NCI-H1105 treated with DMSO at 0.1 percent for 48 hours (cell line): Measurements from ENCODE around the gene ANXA3.
A peak's percentile ranks its signal among the peaks of the same experiment; 100 is the strongest.

Experiments
- DNase-seq: peaks from one replicate; lab custom pipeline; 2025; lab: John Stamatoyannopoulos, UW

Gene ANXA3

DNA sequence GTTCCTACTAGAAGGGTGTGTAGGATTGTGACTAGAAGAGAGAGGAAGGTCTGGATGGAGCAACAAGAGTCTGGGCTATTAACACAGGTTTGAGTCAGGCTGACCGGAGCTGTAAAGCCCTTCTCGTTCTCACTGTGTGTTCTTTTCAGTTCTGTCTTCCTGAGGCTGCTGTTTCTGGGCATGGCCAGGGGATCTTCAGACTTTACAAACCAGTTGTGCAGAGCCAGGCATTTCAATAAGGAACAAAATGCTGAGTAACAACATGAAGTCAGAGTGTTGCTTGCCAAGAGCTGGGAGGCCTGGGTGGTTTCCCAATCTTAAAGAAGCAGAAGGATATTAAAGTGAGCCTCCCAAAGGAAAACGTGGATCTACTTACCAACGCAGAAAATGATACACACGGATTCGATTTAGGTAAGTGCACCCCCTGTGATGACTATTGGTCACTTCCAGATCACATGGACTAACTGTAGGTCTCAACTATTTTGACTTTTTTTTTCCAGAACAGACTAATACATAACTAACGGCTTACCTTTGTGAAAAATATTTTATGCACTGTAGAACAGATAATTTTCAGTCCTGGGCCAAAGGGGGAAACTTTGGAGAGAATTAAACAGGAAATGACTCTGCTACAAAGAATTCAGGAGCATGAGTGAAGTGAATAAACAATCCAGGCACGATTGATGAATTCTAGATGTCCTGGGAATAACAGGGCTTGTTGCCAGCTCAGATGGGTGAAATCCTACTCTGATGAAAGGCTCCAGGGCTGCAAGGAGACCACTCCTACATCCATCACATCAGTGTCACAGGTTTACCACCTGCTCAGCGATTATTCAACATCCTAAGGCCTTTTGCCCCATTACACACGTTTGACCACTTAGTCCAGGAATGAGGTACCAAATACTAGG, 94.5 kb downstream of the ANXA3 start:
- DNase-seq, result no peak

DNA sequence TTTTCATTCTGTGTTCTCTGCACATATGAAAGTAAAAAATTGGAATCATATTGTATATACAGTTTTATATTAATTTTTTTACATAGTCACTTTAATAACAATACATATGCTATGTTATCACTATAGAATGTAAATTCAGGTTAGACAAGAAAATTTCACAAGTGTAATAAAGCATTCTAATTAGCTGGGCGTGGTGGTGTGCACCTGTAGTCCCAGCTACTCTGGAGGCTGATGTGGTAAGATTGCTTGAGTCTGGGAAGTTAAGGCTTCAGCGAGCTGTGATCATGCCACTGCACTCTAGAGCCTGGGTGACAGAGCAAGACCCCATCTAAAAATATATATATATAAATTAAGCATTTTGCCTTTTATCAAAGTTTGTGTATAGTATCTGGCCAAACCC, 95.7 kb downstream of the ANXA3 start:
- DNase-seq, result no peak

DNA sequence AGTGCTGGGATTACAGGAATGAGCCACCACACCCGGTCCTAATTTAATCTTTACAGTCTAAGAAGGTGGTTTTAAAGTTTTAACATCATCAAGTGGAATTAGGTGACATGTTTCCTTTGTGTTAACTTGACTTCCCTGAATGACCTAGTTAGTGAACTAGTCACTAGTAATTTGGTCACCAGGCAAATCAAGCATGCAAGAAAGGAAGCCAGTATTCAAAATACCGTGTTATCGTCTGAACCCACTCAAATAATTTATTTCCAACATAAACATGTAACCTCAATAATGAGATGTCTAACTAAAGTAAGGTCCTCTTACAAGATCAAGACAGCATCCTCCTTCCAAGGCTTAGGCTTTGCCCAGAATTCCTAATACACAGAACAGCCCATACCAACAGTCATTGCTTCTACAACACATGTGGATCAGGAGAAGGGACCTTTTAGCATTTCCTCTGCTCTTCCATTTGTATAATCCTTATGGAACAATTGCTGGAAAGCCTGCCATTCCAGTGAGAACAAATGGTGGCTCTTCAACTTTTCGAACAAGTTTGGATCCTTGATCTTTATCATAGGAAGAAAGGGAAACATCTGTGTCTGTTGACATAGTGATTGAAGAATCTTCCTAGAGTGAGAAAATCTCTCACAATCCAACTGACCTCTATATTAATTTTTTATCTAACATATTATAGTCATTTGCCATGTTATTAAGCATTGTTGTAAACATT, 97.2 kb downstream of the ANXA3 start:
- no peak for DNase-seq

DNA sequence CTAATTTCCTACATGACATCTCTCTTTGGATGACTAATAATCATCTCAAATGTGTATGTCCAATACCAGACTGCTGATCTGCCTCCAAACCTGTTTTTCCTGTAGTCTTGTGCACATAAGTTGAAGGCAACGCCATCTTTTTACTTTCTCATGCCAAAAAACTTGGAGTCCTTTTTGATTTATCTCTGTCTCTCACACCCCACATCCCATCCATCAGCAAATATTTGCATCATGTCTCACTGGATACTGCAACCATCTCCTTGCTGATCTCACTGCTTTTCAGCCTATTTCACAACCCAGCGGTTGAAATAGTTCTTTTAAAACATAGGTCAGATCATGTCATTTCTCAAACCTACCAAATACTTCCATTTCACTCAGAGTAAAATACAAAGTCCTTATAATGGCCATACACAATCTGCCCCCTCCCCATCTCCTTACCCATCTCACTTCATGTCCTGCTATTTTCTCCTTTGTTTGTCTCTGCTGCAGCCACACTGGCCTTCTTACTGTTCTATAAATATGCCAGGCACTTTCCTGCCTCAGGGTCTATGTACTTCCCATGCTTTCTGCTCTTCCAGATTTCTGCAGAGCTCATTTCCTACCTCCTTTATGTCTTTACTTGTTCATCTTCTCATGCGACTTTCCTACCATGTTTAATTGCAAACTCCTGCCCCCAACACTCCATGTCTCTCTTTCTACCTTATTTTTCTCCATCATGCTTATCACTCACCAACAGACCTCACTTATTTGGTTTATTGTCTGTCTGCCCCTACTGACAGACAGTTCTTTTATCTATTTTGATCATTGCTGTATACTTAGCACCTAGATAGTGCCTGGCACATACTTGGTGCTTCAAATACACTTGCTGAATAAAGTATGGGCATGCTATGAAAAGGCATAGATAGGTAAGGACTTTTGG, 98.8 kb downstream of the ANXA3 start:
- DNase-seq, result no peak

DNA sequence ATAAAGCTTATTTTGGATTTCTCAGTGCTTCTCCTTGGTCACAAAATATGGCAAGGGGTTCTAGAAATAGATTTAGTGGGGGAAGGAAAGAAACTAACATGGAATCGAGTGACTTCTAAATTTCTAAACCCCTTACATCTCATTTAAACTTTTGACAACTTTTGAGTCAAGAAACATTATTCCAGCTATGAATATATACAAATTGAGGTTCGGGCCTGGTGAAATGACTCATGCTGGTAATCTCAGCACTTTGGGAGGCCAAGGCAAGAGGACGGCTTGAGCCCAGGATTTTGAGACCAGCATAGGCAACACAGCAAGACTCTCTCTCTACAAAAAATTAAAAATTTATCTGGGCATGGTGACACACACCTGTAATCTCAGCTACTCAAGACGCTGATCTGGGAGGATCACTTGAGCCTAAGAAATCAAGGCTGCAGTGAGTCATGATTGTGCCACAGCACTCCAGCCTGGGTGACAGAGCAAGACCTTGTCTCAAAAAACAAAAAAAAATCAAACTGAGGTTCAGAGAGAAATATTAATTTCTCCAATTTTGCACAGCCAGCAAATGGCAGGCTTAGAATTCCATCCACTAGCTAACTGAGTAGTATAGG, 99.8 kb downstream of the ANXA3 start:
- DNase-seq, result no peak

DNA sequence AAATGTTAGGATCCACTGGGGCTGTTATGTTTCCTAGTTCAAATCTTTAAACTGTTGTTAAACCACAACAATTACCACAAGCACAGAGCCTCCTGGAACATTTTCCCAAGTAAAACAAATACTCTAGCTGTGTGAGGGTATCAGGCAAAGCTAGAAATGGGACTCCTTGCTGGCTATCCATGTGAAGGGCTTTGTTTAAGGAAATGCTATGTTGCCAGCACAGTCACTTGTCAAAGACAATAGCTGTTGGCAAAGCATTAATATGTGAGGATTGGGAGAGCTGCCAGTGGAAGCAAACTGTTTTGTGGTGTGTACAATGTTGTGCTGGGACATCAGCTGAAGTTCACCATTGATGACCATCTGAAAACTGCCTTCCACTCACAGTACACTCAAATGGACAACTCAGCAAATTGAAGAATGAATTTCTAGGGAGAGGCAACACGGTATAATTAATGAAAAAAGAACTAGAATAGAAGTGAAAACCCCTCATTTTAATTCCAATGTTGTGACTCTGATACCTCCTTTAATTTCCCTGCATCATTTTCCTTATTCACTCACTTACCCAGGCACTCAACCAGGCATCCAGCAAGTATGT, 100.8 kb downstream of the ANXA3 start:
- peak; percentile 24 for DNase-seq

DNA sequence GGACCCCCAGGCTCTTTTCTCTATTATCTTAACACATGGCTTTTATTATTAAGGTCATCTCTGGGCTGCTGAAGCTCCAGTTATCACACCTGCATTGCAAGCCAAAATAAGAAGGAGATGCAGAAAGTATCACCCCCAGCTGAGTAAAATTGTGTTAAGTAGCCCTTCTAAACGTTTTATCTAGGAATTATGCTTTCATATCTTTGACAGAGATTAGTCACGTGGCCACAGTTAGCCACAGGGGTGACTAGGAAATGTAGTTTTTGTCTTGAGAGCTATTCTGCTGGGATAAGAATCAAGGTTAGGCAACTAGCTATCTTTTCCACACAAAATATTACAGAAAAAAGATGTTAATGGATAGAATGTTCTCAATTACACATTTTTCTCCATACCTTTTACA, 102.1 kb downstream of the ANXA3 start:
- no peak for DNase-seq

DNA sequence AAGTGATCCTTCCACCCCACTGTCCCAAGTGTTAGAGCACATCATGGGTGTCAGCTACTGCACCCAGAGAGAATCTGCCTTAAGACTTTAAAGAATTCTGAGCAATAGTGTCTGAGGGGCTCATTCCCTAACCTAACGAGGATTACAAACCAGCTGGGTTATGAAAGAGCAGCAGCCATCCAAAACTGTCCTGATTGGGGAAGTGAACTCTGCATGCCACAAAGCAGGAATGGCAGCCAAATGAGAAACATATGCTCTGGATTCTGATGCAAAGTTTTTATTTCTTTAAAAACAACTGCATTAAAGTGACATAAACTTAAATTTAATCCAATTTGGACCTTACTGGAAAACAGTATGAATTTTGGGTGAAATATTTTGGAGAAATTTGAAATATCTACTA, 103.2 kb downstream of the ANXA3 start:
- DNase-seq, result no peak

DNA sequence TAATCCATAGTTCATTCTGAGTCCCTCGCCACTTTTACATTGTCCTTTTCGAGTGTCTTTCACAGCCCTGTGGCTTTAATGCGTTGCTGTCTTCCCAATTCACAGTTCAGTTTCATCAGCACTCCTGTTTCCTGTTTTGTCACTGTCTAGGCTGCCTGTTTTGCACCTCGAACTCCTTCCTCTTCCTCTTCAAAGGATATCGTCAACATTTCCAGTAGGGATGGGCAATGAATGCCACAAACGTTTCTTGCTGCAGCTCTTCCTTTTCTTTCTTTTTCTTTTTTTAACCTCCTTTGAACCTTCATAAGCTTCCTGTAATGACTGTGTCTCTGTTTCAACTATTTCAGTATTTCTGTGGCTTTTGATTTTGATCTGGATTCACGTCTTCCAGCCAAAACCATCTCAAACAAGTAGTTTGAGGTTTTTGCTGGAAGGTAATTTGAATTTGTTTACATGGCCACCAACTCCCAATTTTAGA, 105.4 kb downstream of the ANXA3 start:
- no peak for DNase-seq

DNA sequence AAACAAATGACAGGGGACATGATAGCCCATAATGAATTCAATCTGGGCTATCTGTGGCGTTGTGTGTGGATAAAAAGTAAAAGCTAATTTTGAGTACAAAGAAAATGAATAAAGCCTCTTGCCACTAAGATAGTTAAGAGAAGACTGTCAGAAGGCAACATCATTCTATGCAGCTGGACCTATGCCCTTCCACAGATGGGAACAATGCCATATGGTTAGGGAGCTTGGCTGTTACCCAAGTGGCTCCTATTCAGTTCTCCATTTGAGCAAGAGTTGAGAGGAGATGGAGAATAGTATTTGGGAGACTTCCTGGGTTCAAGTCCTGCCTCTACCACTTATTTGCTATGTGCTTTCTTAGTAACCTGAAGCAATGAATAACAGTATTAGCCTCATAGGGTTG, 107.7 kb downstream of the ANXA3 start:
- no peak for DNase-seq

DNA sequence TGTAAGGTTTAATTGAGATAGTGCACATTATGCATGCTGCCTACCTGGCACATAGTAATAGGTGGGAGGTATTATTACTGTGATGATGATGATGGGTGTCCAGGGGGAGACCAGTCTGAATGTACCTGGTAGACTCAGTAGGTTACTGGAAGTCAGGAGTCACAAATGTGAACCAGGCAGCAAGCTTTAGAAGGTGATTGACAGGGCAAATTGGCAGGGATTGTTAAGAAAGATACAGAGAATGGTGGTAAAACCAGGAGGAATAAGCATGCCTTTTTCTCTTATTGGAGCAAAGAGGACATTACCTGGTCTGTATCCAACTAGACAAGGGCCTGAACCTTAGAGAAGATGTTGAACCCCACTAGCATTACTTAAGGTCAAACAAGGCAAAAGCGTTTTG, 108.1 kb downstream of the ANXA3 start:
- no peak for DNase-seq
